Astrocyte (in vitro differentiated cells and primary cell): ENCODE measurements around the gene EBLN1.

Experiments
- CTCF ChIP-seq: IDR thresholded peaks from 2 replicates; pipeline ENCODE4 v1.5.1; 2011; ENCODE audit warnings: low read depth, mild to moderate bottlenecking, inconsistent platforms, low read length, moderate library complexity; ENCODE audit not compliant: insufficient read depth
- EZH2 ChIP-seq: IDR thresholded peaks from 2 replicates; pipeline ENCODE4 v1.6.1; 2012; ENCODE audit warnings: mild to moderate bottlenecking, low read length, inconsistent platforms; ENCODE audit not compliant: insufficient read depth

- TF ChIP-seq CTCF (no peak), EZH2 (no peak)
These were observed 34.5 kb upstream of the EBLN1 start for GRCh38 chr10:22252224-22252800.
